ENCODE results near the gene PNMA6F. TPM values are rescaled to one million over a fixed set of nuclear protein-coding genes. Genes with fewer than 3 reads are reported as not detected.

The PNMA6F gene
- total RNA-seq, 1 experiment from 2014 or later: not detected

DNA sequence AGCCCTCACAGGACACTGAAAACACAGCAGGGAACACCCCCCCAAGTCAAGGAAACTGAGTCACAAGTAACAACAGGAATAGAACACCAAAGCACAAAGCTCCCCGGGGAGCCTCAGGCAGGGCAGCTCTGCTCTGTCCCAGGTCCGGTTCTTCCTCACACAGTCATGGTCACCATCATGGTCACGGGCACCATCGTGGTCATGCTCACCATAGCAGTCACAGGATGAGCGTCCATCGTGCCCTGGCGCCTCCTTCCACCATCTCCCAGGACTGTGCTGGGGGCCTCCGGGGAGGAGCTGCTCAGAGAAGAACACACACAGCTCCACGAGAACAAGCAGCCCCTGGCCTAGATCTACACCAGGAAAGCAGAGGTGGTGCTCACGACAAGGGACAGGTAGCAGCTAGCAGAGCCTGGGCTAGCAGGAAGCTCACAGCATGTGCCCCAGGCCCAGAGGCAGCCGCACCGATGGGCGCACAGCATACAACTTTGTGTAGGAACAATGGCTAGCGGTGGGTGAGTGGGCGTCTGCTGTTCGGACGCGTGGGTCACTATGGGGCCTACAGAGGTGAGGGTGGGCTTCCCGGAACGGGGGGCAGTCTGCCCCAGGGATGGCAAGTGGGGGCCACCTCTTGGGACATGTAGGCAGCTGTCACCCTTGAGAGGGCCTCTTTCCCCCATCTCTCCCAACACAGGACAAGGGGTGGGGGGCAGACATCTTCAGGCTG, 3.4 kb downstream of the PNMA6F start:
- Histone ChIP-seq H3K9me3 (ENCODE audit: control insufficient read depth in 1 of 2, insufficient read depth in 1 of 2, low read depth in 1 of 2, low read length in 2 of 2) (no peaks in the 10 kb centered on the region), H3K79me2 (ENCODE audit: insufficient read depth, low read length) (no peaks in the 10 kb centered on the region), H3K4me1 (ENCODE audit: control insufficient read depth in 1 of 2, insufficient read depth in 2 of 2, low read length in 2 of 2) (no peaks in the 10 kb centered on the region), H3K9me2 (ENCODE audit: insufficient read depth) (no peaks in the 10 kb centered on the region), H2AFZ (ENCODE audit: low read depth, low read length, poor library complexity, severe bottlenecking) (no peak overlapping the region), H3K9ac (ENCODE audit: low read length) (no peak overlapping the region), H4K20me1 (ENCODE audit: insufficient read depth) (no peaks in the 10 kb centered on the region), H3K27ac (ENCODE audit: low read depth, low read length) (no peak overlapping the region), H3K36me3 (ENCODE audit: control insufficient read depth in 1 of 2, insufficient read depth in 2 of 2, low read length in 2 of 2) (no peaks in the 10 kb centered on the region), H3K27me3 (ENCODE audit: insufficient read depth, low read length) (no peaks in the 10 kb centered on the region), H3K4me2 (ENCODE audit: low read length) (no peak overlapping the region), H3K4me3 (replicated peaks in 1 of 2; ENCODE audit: low read depth in 1 of 2, low read length in 2 of 2) (no peak overlapping the region)
- RAD21 ChIA-PET (ENCODE audit: low non-redundant PET in 1 of 2, low total read pairs in 2 of 2, uncharacterized antibody in 2 of 2, unreplicated experiment in 2 of 2): no interaction called here
- ATAC-seq: no peak
- POLR2A ChIA-PET: no interaction called here
- no peak for DNase-seq (ENCODE audit: low read depth, low spot score)
- CTCF ChIA-PET: no interaction called here
- TF ChIP-seq FOSL1 (IDR thresholded peaks at IDR 0.05; ENCODE audit: low read depth): no peak
- TF ChIP-seq POLR2A (IDR thresholded peaks at IDR 0.05; ENCODE audit: borderline replicate concordance, extremely low read depth, insufficient read depth, insufficient read length): no peak
- no peak for TF ChIP-seq SP1 (IDR thresholded peaks at IDR 0.05; ENCODE audit: low read depth)
- TF ChIP-seq, protein P1, sequence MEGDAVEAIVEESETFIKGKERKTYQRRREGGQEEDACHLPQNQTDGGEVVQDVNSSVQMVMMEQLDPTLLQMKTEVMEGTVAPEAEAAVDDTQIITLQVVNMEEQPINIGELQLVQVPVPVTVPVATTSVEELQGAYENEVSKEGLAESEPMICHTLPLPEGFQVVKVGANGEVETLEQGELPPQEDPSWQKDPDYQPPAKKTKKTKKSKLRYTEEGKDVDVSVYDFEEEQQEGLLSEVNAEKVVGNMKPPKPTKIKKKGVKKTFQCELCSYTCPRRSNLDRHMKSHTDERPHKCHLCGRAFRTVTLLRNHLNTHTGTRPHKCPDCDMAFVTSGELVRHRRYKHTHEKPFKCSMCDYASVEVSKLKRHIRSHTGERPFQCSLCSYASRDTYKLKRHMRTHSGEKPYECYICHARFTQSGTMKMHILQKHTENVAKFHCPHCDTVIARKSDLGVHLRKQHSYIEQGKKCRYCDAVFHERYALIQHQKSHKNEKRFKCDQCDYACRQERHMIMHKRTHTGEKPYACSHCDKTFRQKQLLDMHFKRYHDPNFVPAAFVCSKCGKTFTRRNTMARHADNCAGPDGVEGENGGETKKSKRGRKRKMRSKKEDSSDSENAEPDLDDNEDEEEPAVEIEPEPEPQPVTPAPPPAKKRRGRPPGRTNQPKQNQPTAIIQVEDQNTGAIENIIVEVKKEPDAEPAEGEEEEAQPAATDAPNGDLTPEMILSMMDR (IDR thresholded peaks at IDR 0.05 in 2 of 3, conservative IDR thresholded peaks at IDR 0.05 in 1 of 3; ENCODE audit: borderline replicate concordance in 1 of 3, insufficient read depth in 1 of 3, low read depth in 2 of 3, low read length in 2 of 3): no peak
- TF ChIP-seq ZBTB33 (IDR thresholded peaks at IDR 0.05; ENCODE audit: extremely low read depth, insufficient replicate concordance, low read length): no peak
- no peak for TF ChIP-seq EZH2 (IDR thresholded peaks at IDR 0.05)
- no peak for TF ChIP-seq CEBPB (IDR thresholded peaks at IDR 0.05; ENCODE audit: low read depth)
- no peak for TF ChIP-seq POLR2AphosphoS5 (IDR thresholded peaks at IDR 0.05; ENCODE audit: low read depth, low read length)
- no peak for TF ChIP-seq RAD21 (IDR thresholded peaks at IDR 0.05; ENCODE audit: low read depth)
- intact Hi-C loops (cut with micrococcal nuclease): no loop called here
- no TSS peak for BruUV-seq (replicated peaks)

All from HCT116 (cell line).